Measurements from ENCODE around the gene BAZ2B. TPM values are rescaled to one million over a fixed set of nuclear protein-coding genes. Genes with fewer than 3 reads are reported as not detected.
"Not testable (repeated sequence)": the region's sequence is repeated elsewhere in the genome, so short reads cannot be mapped to it uniquely, and the experiment has no call there.

The BAZ2B gene
- total and polyA plus RNA-seq, 3 experiments from 2014 or later = 13.3 to 27.0 (median 15.7) TPM

DNA sequence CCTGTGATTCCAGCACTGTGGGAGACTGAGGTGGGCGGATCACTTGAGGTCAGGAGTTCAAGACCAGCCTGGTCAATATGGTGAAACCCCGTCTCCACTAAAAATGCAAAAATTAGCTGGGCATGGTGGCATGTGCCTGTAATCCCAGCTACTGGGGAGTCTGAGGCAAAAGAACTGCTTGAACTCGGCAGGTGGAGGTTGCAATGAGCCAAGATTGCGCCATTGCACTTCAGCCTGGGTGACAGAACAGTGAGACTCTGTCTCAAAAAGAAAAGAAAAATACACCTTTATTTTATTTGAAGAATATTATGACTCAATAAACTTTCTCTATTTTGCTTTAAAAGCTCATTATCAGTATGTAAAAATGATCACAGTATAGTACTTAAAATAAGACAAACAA lies 81.1 kb downstream of the BAZ2B start:
- H3K9me3 Mint-ChIP-seq; H3K36me3 ChIP-seq (ENCODE audit: insufficient read depth, low read length); H3K27me3 Mint-ChIP-seq; H3K4me1 Mint-ChIP-seq; H3K4me3 ChIP-seq (ENCODE audit: low read length); H3K27me3 ChIP-seq (ENCODE audit: insufficient read depth, low read length, poor library complexity, severe bottlenecking); H3K27ac Mint-ChIP-seq; H3K4me3 Mint-ChIP-seq; H3K9me3 ChIP-seq (ENCODE audit: low read length); POLR2A ChIA-PET; H3K4me1 ChIP-seq (ENCODE audit: insufficient read depth, low read length); H3K27ac ChIP-seq (ENCODE audit: low read depth, low read length); DNase-seq; H3K36me3 Mint-ChIP-seq; CTCF ChIA-PET: not testable (repeated sequence)

DNA sequence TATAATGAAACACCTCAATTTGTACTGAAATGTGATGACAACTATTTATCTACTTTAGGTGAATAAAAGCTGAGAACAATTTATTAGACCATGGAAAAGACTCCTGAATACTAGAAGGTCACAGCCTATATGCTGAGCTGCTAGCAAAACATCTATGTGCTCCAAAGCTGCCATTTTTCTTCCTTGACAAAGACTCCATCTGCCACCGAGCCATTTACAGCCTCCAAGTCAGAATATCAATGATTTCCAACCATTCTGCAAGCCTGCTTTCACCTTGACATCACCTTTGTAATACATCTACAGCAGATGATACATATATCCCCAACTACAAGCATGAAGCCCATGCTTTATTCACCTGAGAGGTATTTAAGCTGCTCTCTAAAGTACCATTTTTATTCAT lies 84.9 kb downstream of the BAZ2B start:
- no peak overlapping the region for H3K27ac Mint-ChIP-seq
- CTCF ChIA-PET = no interaction called here
- H3K36me3 Mint-ChIP-seq = peaks cover 0 to 3% (median 1%) of the 10 kb centered on the region in 3 donors
- no peaks in the 10 kb centered on the region for H3K4me1 Mint-ChIP-seq
- DNase-seq = no peak
- H3K9me3 Mint-ChIP-seq = peaks cover 0 to 3% (median 0%) of the 10 kb centered on the region in 5 donors
- no peak overlapping the region for H3K4me3 ChIP-seq (ENCODE audit: low read length)
- H3K27me3 ChIP-seq (ENCODE audit: insufficient read depth, low read length, poor library complexity, severe bottlenecking) = no peaks in the 10 kb centered on the region
- H3K27ac ChIP-seq (ENCODE audit: low read depth, low read length) = no peak overlapping the region
- H3K4me3 Mint-ChIP-seq = no peak overlapping the region
- H3K9me3 ChIP-seq (ENCODE audit: low read length) = no peaks in the 10 kb centered on the region
- no peaks in the 10 kb centered on the region for H3K36me3 ChIP-seq (ENCODE audit: insufficient read depth, low read length)
- POLR2A ChIA-PET = no interaction called here
- H3K4me1 ChIP-seq (ENCODE audit: insufficient read depth, low read length) = no peaks in the 10 kb centered on the region
- peaks cover 0 to 2% of the 10 kb centered on the region in 2 donors for H3K27me3 Mint-ChIP-seq

DNA sequence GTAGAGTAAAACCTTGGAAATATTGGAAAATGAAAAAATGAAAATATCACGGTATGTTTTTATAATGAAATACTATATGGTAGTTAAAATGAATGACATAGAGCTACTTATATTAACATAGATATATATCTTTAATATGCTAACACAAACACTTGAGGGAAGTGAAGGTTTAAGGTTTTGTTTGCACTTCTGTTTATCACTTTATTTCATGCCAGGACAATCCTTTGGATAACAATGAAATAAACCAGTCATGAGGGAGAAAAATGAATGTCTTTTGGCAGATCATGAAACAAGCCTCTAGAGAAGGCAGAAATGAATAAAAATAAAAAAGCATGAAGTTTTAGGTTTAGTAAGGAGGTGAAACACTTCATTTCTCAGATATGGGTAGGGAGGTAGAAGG lies 89.9 kb downstream of the BAZ2B start:
- no peak overlapping the region for H3K4me3 ChIP-seq (ENCODE audit: low read length)
- H3K27me3 ChIP-seq (ENCODE audit: insufficient read depth, low read length, poor library complexity, severe bottlenecking) = no peaks in the 10 kb centered on the region
- POLR2A ChIA-PET = interaction anchor here (0.6 to 1.4 kb wide), 2 partner anchors 186 to 409 kb away, joined by 3 to 6 read pairs; partner anchors contain the start of gene MARCHF7
- DNase-seq = no peak
- Mint-ChIP-seq H3K36me3 (peaks cover 0 to 2% (median 1%) of the 10 kb centered on the region in 3 donors), H3K27me3 (no peaks in the 10 kb centered on the region), H3K27ac (no peak overlapping the region), H3K9me3 (peaks cover 0 to 3% (median 0%) of the 10 kb centered on the region in 5 donors), H3K4me1 (no peaks in the 10 kb centered on the region), H3K4me3 (no peak overlapping the region)
- H3K9me3 ChIP-seq (ENCODE audit: low read length) = no peaks in the 10 kb centered on the region
- H3K4me1 ChIP-seq (ENCODE audit: insufficient read depth, low read length) = no peaks in the 10 kb centered on the region
- H3K27ac ChIP-seq (ENCODE audit: low read depth, low read length) = no peak overlapping the region
- CTCF ChIA-PET = interaction anchor here (1.4 kb wide), 1 partner anchor 11 kb away, joined by 3 read pairs; no protein-coding TSS in a partner anchor
- H3K36me3 ChIP-seq (ENCODE audit: insufficient read depth, low read length) = no peaks in the 10 kb centered on the region

GRCh38 chr2:159525012-159525411 lies 91.3 kb downstream of the BAZ2B start:
- Histone ChIP-seq H3K36me3 (ENCODE audit: insufficient read depth, low read length) (no peaks in the 10 kb centered on the region), H3K4me1 (ENCODE audit: insufficient read depth, low read length) (no peaks in the 10 kb centered on the region), H3K27me3 (ENCODE audit: insufficient read depth, low read length, poor library complexity, severe bottlenecking) (no peaks in the 10 kb centered on the region), H3K4me3 (ENCODE audit: low read length) (no peak overlapping the region), H3K27ac (ENCODE audit: low read depth, low read length) (no peak overlapping the region), H3K9me3 (ENCODE audit: low read length) (no peaks in the 10 kb centered on the region)
- Mint-ChIP-seq H3K4me3 (no peak overlapping the region), H3K27ac (peak overlapping the region in 1 of 8 donors; percentile 0), H3K36me3 (peaks cover 0 to 2% (median 1%) of the 10 kb centered on the region in 3 donors), H3K9me3 (peaks cover 0 to 3% (median 0%) of the 10 kb centered on the region in 5 donors), H3K27me3 (no peaks in the 10 kb centered on the region), H3K4me1 (no peaks in the 10 kb centered on the region)
- DNase-seq = no peak
- ChIA-PET POLR2A (interaction anchor here (1.4 kb wide), 1 partner anchor 187 kb away, joined by 6 read pairs; the partner anchor contains the start of gene MARCHF7), CTCF (interaction anchor here (1.4 kb wide), 1 partner anchor 9 kb away, joined by 3 read pairs; no protein-coding TSS in a partner anchor)

- Mint-ChIP-seq H3K36me3 (peaks cover 0 to 1% (median 0%) of the 10 kb centered on the region in 3 donors), H3K27me3 (no peaks in the 10 kb centered on the region), H3K4me1 (peaks cover 4 to 5% (median 5%) of the 10 kb centered on the region in 3 donors), H3K9me3 (no peaks in the 10 kb centered on the region), H3K27ac (no peak overlapping the region), H3K4me3 (no peak overlapping the region)
- DNase-seq = no peak
- no peaks in the 10 kb centered on the region for H3K27me3 ChIP-seq (ENCODE audit: insufficient read depth, low read length, poor library complexity, severe bottlenecking)
- H3K27ac ChIP-seq (ENCODE audit: low read depth, low read length) = no peak overlapping the region
- H3K4me1 ChIP-seq (ENCODE audit: insufficient read depth, low read length) = no peaks in the 10 kb centered on the region
- no peak overlapping the region for H3K4me3 ChIP-seq (ENCODE audit: low read length)
- CTCF ChIA-PET = no interaction called here
- H3K36me3 ChIP-seq (ENCODE audit: insufficient read depth, low read length) = no peaks in the 10 kb centered on the region
- H3K9me3 ChIP-seq (ENCODE audit: low read length) = no peaks in the 10 kb centered on the region
- POLR2A ChIA-PET = no interaction called here
Observed at GRCh38 chr2:159521272-159521671, 95.1 kb downstream of the BAZ2B start.

DNA sequence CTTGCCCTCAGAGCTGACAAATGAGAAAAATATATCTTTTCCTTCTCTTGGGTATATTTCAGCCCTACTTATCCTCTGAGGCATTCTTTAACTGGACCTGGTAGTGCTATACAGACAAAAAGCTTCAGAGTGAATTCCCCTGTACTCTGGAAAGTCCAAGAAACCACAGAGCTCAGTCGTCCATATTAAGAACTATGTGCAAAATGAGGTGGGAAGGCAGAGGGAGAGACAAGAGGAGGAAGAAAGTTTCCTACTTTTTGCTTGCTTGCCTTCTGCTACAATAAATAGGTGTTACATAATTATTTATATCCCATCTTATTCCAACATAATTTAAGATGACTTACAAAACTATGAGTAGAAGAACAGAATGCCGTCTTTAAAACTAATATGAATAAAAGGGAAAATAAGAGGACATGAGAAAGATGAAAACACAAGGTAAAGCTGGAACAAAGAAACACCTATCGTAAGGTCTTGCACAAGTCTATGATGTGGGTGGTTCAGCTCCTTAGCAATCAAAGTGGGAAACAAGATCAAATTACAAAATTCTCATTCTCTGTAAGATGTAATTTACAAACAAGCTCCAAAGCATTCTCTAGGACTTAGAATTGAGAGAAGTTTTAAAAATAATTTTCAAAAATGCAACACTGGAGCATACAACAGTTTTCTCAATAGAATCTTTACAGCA lies 97.9 kb downstream of the BAZ2B start:
- H3K36me3 Mint-ChIP-seq = peaks cover 3 to 5% (median 3%) of the 10 kb centered on the region in 3 donors
- H3K27me3 Mint-ChIP-seq = no peaks in the 10 kb centered on the region
- H3K9me3 Mint-ChIP-seq = no peaks in the 10 kb centered on the region
- ChIA-PET CTCF (no interaction called here), POLR2A (interaction anchor here (1.0 kb wide), 1 partner anchor 194 kb away, joined by 5 read pairs; the partner anchor contains the start of gene MARCHF7)
- peak overlapping the region in 1 of 8 donors; percentile 7 for H3K27ac Mint-ChIP-seq
- Histone ChIP-seq H3K4me3 (ENCODE audit: low read length) (no peak overlapping the region), H3K4me1 (ENCODE audit: insufficient read depth, low read length) (peaks cover 16% of the 10 kb centered on the region), H3K9me3 (ENCODE audit: low read length) (no peaks in the 10 kb centered on the region), H3K27ac (ENCODE audit: low read depth, low read length) (no peak overlapping the region), H3K36me3 (ENCODE audit: insufficient read depth, low read length) (no peaks in the 10 kb centered on the region), H3K27me3 (ENCODE audit: insufficient read depth, low read length, poor library complexity, severe bottlenecking) (no peaks in the 10 kb centered on the region)
- no peak for DNase-seq
- no peak overlapping the region for H3K4me3 Mint-ChIP-seq
- H3K4me1 Mint-ChIP-seq = peaks cover 22 to 28% (median 26%) of the 10 kb centered on the region in 3 donors

DNA sequence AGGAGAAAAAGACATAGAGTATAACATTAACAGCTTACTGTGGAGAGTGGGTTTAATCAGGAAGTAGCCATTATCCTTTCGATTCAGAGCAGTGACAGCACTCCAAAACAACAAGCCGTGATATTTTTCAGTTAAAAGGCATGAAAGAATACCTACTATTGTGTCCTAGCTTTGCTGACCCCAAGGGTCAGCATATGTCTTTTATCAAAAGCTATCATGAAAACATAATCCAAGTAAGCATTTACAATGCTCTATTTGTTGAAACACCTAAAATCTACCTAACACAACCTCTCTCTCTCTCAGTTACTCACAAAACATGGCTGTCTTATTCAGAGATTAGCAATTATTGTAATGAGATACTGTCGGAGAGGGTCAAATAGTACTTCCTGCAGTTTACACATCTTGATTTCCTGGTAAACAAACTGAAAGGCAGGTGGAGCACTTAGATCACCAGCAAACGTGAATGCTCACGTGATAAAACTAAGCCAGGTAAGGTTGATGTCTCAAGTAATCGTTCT lies 100.0 kb downstream of the BAZ2B start:
- Histone ChIP-seq H3K36me3 (ENCODE audit: insufficient read depth, low read length) (no peaks in the 10 kb centered on the region), H3K4me1 (ENCODE audit: insufficient read depth, low read length) (peaks cover 20% of the 10 kb centered on the region), H3K4me3 (ENCODE audit: low read length) (peak overlapping the region; percentile 83), H3K27me3 (ENCODE audit: insufficient read depth, low read length, poor library complexity, severe bottlenecking) (no peaks in the 10 kb centered on the region), H3K27ac (ENCODE audit: low read depth, low read length) (peak overlapping the region; percentile 89), H3K9me3 (ENCODE audit: low read length) (no peaks in the 10 kb centered on the region)
- Mint-ChIP-seq H3K9me3 (no peaks in the 10 kb centered on the region), H3K4me1 (peaks cover 32 to 42% (median 42%) of the 10 kb centered on the region in 3 donors), H3K27ac (peak overlapping the region; percentile 66 to 96 (median 89)), H3K36me3 (peaks cover 3 to 8% (median 3%) of the 10 kb centered on the region in 3 donors), H3K4me3 (peak overlapping the region; percentile 74 to 92 (median 79)), H3K27me3 (no peaks in the 10 kb centered on the region)
- ChIA-PET POLR2A (interaction anchor here (0.6 to 2.3 kb wide), 2 partner anchors 196 to 388 kb away, joined by 3 to 19 read pairs; partner anchors contain the start of genes LY75 and MARCHF7), CTCF (interaction anchor here (0.8 to 1.4 kb wide), 3 partner anchors 9 to 197 kb away, joined by 3 to 5 read pairs (median 3); no protein-coding TSS in a partner anchor)
- peak in 4 of 5 donors; percentile 5 to 68 (median 56) for DNase-seq

GRCh38 chr2:159515441-159515840 lies 100.9 kb downstream of the BAZ2B start:
- no peaks in the 10 kb centered on the region for H3K36me3 ChIP-seq (ENCODE audit: insufficient read depth, low read length)
- Mint-ChIP-seq H3K27me3 (no peaks in the 10 kb centered on the region), H3K27ac (peak overlapping the region in 7 of 8 donors; percentile 55 to 93 (median 84)), H3K36me3 (peaks cover 3 to 8% (median 3%) of the 10 kb centered on the region in 3 donors), H3K4me3 (peak overlapping the region; percentile 76 to 85 (median 79)), H3K9me3 (no peaks in the 10 kb centered on the region), H3K4me1 (peaks cover 32 to 42% (median 42%) of the 10 kb centered on the region in 3 donors)
- no peak overlapping the region for H3K4me3 ChIP-seq (ENCODE audit: low read length)
- POLR2A ChIA-PET = interaction anchor here (0.8 to 2.3 kb wide), 2 partner anchors 197 to 229 kb away, joined by 3 to 19 read pairs; partner anchors contain the start of genes MARCHF7 and WDSUB1
- no peak overlapping the region for H3K27ac ChIP-seq (ENCODE audit: low read depth, low read length)
- no peaks in the 10 kb centered on the region for H3K9me3 ChIP-seq (ENCODE audit: low read length)
- peaks cover 20% of the 10 kb centered on the region for H3K4me1 ChIP-seq (ENCODE audit: insufficient read depth, low read length)
- CTCF ChIA-PET = interaction anchor here (0.8 to 1.4 kb wide), 3 partner anchors 10 to 198 kb away, joined by 3 to 5 read pairs (median 3); no protein-coding TSS in a partner anchor
- no peak for DNase-seq
- H3K27me3 ChIP-seq (ENCODE audit: insufficient read depth, low read length, poor library complexity, severe bottlenecking) = no peaks in the 10 kb centered on the region

All from CD8-positive, alpha-beta memory T cell (primary cell).